GM13977 (cell line): Measurements from ENCODE around the gene NUDT14.

Source experiments
- DNase-seq: peaks from one replicate; pipeline ENCODE4 v3.0.0; 2012; ENCODE audit warnings: low spot score
- CTCF ChIP-seq: IDR thresholded peaks from 2 replicates; pipeline ENCODE4 v1.5.1; 2012; ENCODE audit warnings: mild to moderate bottlenecking, control low read depth; ENCODE audit not compliant: insufficient read depth; ENCODE audit errors: extremely low read depth, missing control alignments
- in situ Hi-C: fragments of 300-500 bp; cut with MboI; formaldehyde crosslinking; loops from one replicate; pipeline ENCODE4 v1.12.0; 2022; ENCODE audit warnings: low sequenced_read_pairs, low pct_unique_long_range_greater_than_20kb, mixed read lengths, inconsistent platforms; ENCODE audit not compliant: unreplicated experiment

Gene NUDT14

DNA sequence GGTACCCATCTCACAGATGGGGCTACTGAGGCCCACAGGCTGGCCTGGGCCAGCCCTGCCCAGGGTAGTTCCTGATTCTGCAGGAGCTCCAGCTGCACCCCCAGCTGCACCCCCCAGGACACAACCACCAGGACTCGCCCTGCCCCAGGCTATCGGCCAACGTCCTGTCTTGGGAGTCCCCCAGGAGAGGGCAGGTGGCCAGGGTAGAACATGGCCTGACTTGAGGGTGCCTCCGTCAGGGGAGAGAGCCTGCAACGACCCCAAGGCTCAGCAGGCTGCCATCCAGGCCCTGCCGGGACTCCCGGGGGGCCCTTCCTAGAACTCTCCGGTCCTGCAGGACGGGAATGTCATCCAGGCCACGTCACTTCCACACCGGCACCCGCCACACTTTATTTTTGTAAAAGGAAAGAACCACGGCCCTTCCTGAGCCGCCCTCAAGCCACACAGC lies 28.3 kb downstream of the NUDT14 start:
- DNase-seq: no peak
- TF ChIP-seq CTCF: no peak
- in situ Hi-C loops: no loop called here

DNA sequence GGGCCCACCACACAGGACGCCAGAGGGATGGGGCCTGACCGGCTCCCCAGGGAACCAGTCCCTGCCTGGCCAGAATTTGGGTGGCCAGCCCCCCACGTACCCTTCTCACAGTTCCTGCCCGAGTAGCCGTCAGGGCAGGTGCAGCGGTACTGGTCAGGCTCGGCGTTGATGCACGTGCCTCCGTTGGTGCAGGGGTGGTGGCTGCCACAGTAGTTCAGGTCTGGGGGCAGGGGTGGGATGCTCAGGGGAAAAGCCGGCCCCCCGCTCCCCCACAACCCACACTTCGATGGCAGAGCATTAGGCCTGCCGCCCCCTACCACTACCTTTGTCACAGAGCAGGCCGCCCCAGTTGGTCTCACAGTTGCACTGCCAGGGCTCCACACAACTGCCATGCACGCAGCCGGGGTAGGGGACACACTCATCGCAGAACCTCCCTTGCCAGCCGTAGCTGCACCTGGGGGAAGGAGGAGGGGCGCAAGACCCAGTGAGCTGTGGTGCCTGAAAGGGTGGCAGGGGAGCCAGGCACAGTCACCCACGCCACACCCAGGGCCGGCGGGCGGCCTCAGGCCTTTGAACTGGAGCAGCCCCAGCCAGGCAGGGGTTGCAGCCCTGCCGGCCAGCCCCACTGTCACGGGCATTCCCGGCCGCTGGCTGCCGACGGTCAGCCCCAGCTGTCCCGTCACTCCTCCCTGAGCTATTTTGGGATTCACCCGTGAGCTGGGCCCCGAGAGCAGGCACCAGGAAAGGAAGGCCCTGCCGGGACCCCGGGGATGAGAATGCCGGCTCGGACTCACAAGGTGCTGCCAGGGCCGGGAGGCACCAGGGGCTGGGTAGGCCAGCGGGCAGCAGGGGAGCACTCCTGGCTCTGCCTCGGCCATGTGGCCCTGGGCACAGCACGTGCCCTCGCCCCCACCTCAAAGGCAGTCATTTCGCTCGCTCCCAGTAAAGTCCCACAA lies 29.0 kb downstream of the NUDT14 start:
- in situ Hi-C loops: no loop called here
- TF ChIP-seq CTCF: no peak
- DNase-seq: no peak

DNA sequence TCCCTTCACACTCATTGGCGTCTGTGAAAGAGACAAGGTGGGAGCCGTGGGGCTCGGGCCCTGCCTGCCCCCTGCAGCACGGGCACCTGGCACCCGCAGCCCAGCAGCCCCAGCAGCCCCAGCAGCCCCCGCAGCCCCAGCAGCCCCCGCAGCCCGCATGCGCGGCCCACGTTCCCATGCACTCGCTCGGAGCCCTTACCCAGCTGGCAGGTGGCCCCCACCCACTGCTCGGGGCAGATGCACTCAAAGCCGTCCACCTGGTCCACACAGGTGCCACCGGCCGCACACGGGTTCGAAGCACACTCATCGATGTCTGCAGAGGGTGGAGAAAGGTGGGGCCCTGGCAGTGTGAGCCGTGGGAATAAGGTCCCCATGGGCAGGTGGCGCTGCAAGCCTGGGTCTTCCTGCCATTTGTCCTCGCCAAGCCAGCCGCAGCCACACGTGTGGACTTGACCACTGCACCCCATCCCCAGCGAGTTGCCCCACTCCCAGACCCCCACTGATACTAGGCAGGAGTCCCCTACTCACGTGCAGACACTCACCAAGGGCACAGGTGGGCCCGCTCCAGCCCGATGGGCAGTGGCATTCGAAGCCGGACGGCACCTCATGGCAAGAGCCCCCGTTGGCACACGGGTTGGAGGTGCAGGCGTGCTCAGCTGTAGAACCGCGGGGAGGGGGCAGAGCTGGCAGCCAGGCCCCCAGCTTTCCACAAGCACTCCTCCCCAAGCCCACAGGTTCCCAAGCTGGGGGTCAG lies 29.9 kb downstream of the NUDT14 start:
- DNase-seq: no peak
- in situ Hi-C loops: no loop called here
- no peak for TF ChIP-seq CTCF

DNA sequence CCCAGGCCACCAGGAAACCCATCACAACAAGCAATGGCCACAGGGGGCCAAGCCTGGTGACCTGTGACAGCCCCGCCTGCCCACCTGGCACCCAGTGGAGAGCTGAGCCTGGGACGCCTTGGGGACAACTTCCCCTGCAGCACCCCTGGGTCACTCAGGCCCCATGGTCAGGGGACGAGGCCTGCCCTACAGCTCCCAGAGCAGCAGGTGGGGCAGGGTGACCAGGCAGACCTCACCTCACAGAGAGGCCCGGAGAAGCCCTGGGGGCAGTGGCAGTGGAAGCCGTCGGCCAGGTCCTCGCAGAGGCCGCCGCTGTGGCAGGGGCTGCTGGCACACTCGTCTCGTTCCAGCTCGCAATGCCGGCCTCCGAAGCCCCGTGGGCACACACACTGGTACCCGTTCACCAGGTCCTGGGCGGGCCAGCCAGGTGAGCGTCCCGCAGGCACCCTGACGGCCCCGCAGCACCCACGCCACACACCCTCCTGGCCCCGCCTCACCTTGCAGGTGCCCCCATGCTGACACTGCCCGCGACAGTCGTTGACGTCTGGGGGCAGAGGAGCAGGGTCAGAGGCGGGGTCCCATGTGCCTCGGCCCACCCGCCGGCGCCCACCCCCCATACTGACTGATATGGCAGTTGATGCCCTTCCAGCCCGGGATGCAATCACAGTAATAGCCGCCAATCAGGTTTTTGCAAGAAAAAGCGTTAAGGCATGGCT lies 30.6 kb downstream of the NUDT14 start:
- in situ Hi-C loops: no loop called here
- DNase-seq: no peak
- no peak for TF ChIP-seq CTCF

- DNase-seq: no peak
- TF ChIP-seq CTCF: no peak
- in situ Hi-C loops: no loop called here
These were observed 31.1 kb downstream of the NUDT14 start for GRCh38 chr14:105150026-105150367.

DNA sequence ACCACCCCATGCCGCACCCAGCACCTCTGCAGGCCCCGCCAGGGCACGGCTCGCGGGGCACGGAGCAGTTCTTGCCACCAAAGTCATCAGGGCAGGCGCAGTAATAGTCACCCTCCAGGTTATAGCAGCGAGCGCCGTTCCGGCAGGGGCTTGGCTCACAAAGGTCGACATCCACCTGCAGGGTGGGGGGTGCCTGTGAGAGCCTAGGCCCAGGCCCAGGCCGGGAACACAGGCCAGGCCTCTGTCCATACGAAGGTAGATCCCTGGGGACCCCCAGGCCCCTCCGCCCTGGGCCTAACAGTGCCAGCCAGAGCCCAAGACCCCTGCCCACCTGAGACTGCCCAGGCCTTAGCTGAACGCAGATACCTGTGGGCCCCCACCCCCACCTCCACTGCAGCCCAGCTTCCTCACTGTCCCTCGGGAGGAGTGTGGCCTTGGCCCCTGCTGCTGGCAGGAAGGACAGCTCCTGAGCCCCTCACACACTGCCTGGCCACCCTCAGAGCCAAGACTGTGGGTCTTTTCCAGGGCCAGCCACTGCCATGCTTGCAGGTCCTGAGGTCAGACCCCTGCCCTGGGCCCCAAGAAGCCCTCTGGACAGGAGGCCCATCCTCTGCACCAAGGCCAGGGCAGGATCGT lies 31.8 kb downstream of the NUDT14 start:
- no peak for DNase-seq
- in situ Hi-C loops: no loop called here
- no peak for TF ChIP-seq CTCF
